DND-41 (cell line): ENCODE data around the gene RELA.

Source experiments
- ATAC-seq: fragments of 200-7000 bp; cut with Tn5 transposase; 3 replicates; pipeline ENCODE4 v1.9.1; 2021; ENCODE audit warnings: low read depth; ENCODE audit not compliant: insufficient read depth
- DNase-seq: peaks from one replicate; pipeline ENCODE4 v3.0.0-alpha.2; 2020
- H2AFZ ChIP-seq: 2 replicates; pipeline ENCODE4 v1.6.0; 2012; ENCODE audit warnings: low read depth, low read length
- H3K27ac ChIP-seq: 2 replicates; pipeline ENCODE4 v1.5.1; 2012; ENCODE audit warnings: low read length, inconsistent platforms
- H3K27me3 ChIP-seq: fragments of 200-600 bp; sonication (generic); 2 replicates; pipeline ENCODE4 v1.6.0; 2012; ENCODE audit warnings: low read length, mild to moderate bottlenecking, inconsistent platforms; ENCODE audit not compliant: insufficient read depth, poor library complexity
- H3K36me3 ChIP-seq: 2 replicates; pipeline ENCODE4 v1.5.1; 2012; ENCODE audit warnings: low read length, inconsistent platforms; ENCODE audit not compliant: insufficient read depth
- H3K4me1 ChIP-seq: 2 replicates; pipeline ENCODE4 v1.5.1; 2012; ENCODE audit warnings: mild to moderate bottlenecking, low read length; ENCODE audit not compliant: insufficient read depth
- H3K4me2 ChIP-seq: 2 replicates; pipeline ENCODE4 v1.6.0; 2012; ENCODE audit warnings: mild to moderate bottlenecking, moderate library complexity, low read length, inconsistent platforms; ENCODE audit not compliant: insufficient read depth
- H3K4me3 ChIP-seq, 2 experiments: fragments of 200-600 bp in 1 of 2; shearing (Covaris generic) in 1 of 2; 2 replicates each; pipeline ENCODE4 v1.5.1; 2012 to 2016; ENCODE audit warnings: inconsistent platforms in 2 of 2, low read length in 2 of 2, mild to moderate bottlenecking in 2 of 2, low read depth in 1 of 2, moderate library complexity in 1 of 2
- H3K79me2 ChIP-seq: 2 replicates; pipeline ENCODE4 v1.6.0; 2012; ENCODE audit warnings: low read length, inconsistent platforms; ENCODE audit not compliant: insufficient read depth
- H3K9ac ChIP-seq: 2 replicates; pipeline ENCODE4 v1.6.0; 2012; ENCODE audit warnings: low read depth, mild to moderate bottlenecking, inconsistent platforms, low read length, moderate library complexity
- H3K9me3 ChIP-seq: 2 replicates; pipeline ENCODE4 v1.5.1; 2012; ENCODE audit warnings: low read length, moderate library complexity, mild to moderate bottlenecking, inconsistent platforms; ENCODE audit not compliant: insufficient read depth, severe bottlenecking
- H4K20me1 ChIP-seq: 2 replicates; pipeline ENCODE4 v1.6.0; 2012; ENCODE audit warnings: low read length; ENCODE audit not compliant: insufficient read depth
- EZH2 ChIP-seq: IDR thresholded peaks from 3 replicates; pipeline ENCODE4 v1.6.1; 2012; ENCODE audit warnings: borderline replicate concordance, low read depth, mild to moderate bottlenecking, moderate library complexity, low read length, inconsistent platforms; ENCODE audit not compliant: severe bottlenecking
- TF ChIP-seq, protein P1 (sequence below): IDR thresholded peaks from 2 replicates; pipeline ENCODE4 v1.5.1; 2012; ENCODE audit warnings: borderline replicate concordance, low read length, moderate library complexity, mild to moderate bottlenecking; ENCODE audit not compliant: poor library complexity, severe bottlenecking; ENCODE audit errors: extremely low read depth

RELA gene

DNA sequence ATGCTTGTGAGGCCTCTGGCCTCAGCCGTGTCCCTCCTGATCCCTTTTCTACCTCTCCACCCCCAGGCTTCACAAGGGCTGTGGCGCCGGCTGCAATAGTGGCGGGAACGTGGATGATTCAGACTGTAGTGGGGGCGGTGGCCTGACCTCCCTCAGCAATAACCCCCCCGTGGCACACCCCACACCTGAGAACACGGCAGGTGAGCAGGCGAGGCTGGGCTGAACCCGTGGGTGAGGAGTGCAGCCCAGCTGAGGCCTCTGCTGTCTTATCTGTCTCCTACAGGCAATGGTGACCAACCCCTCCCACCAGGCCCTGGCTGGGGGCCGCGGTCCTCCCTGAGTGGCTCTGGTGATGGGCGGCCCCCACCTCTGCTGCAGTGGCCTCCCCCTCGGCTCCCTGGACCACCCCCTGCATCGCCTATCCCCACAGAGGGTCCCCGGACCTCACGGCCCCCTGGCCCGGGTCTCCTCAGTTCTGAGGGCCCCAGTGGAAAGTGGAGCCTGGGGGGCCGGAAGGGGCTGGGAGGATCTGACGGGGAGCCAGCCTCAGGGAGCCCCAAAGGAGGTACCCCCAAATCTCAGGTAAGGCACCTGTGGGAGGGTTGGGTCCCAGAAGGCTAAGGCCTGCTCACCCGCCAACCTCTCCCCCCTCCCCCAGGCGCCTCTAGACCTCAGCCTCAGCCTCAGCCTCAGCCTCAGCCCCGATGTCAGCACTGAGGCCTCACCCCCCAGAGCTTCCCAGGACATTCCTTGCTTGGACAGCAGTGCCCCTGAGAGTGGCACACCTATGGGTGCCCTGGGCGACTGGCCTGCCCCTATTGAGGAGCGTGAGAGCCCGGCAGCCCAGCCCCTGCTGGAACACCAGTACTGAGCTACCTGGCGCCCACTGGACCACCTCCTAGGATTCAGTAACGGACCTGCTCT, 26.3 kb downstream of the RELA start:
- peaks cover 43% of the 10 kb centered on the region for H3K4me1 ChIP-seq
- no peak overlapping the region for H3K9ac ChIP-seq
- peaks cover 15% of the 10 kb centered on the region for H4K20me1 ChIP-seq
- H2AFZ ChIP-seq: no peak overlapping the region
- no peak for ATAC-seq
- H3K27me3 ChIP-seq: no peaks in the 10 kb centered on the region
- no peak for TF ChIP-seq EZH2
- TF ChIP-seq, protein P1, sequence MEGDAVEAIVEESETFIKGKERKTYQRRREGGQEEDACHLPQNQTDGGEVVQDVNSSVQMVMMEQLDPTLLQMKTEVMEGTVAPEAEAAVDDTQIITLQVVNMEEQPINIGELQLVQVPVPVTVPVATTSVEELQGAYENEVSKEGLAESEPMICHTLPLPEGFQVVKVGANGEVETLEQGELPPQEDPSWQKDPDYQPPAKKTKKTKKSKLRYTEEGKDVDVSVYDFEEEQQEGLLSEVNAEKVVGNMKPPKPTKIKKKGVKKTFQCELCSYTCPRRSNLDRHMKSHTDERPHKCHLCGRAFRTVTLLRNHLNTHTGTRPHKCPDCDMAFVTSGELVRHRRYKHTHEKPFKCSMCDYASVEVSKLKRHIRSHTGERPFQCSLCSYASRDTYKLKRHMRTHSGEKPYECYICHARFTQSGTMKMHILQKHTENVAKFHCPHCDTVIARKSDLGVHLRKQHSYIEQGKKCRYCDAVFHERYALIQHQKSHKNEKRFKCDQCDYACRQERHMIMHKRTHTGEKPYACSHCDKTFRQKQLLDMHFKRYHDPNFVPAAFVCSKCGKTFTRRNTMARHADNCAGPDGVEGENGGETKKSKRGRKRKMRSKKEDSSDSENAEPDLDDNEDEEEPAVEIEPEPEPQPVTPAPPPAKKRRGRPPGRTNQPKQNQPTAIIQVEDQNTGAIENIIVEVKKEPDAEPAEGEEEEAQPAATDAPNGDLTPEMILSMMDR: no peak
- H3K4me2 ChIP-seq: peak overlapping the region; percentile 87
- no peaks in the 10 kb centered on the region for H3K9me3 ChIP-seq
- DNase-seq: no peak
- no peak overlapping the region for H3K27ac ChIP-seq
- peaks cover 8% of the 10 kb centered on the region for H3K79me2 ChIP-seq
- H3K36me3 ChIP-seq: peaks cover 62% of the 10 kb centered on the region
- H3K4me3 ChIP-seq: no peak overlapping the region

DNA sequence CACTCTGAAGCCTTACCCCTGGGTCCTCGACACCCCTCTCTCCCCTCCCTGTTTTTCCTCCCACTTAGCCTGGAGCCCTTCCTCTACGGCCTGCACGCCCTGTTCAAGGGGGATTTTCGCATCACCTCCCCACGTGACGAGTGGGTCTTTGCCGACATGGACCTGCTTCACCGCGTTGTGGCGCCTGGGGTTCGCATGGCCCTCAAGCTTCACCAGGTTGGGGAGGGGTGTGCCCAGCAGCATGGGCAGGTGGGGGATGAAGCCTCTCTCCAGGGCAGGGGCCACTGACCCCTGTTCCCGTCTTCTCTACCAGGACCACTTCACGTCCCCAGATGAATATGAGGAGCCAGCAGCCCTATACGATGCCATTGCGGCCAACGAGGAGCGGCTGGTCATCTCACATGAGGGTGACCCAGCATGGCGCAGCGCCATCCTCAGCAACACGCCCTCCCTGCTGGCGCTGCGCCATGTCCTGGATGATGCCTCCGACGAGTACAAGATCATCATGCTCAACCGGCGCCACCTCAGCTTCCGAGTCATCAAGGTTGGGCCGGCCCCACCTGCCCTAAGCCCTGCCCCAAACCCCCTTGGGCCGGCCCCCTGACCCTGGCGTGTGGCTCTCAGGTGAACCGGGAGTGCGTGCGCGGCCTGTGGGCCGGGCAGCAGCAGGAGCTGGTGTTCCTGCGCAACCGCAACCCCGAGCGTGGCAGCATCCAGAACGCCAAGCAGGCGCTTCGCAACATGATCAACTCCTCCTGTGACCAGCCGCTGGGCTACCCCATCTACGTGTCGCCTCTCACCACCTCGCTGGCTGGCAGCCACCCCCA, 27.6 kb downstream of the RELA start:
- ATAC-seq (no peak), DNase-seq (no peak)
- no peak overlapping the region for H3K4me3 ChIP-seq
- H2AFZ ChIP-seq: no peak overlapping the region
- peaks cover 18% of the 10 kb centered on the region for H4K20me1 ChIP-seq
- H3K36me3 ChIP-seq: peaks cover 72% of the 10 kb centered on the region
- peaks cover 8% of the 10 kb centered on the region for H3K79me2 ChIP-seq
- peaks cover 40% of the 10 kb centered on the region for H3K4me1 ChIP-seq
- H3K4me2 ChIP-seq: no peak overlapping the region
- no peaks in the 10 kb centered on the region for H3K27me3 ChIP-seq
- H3K27ac ChIP-seq: no peak overlapping the region
- H3K9ac ChIP-seq: no peak overlapping the region
- no peaks in the 10 kb centered on the region for H3K9me3 ChIP-seq
- no peak for TF ChIP-seq EZH2
- TF ChIP-seq, protein P1: no peak

DNA sequence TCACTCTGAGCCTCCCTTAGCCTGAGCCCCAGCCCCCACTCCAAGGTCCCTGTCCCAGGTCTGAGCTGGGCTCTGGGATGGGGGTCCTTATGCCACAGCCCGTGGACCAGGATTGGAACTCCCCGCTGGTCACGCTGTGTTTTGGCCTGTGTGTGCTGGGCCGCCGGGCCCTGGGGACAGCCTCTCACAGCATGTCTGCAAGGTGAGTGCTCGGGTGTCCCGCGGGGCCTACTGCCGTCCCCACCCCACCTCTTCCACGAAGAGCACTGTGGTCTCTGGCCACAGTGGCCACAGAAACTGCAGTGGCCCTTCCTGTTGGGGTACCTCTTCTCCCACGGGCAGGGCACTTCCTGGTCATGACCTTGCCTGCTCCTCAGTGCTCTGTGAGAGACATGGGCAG, 28.3 kb downstream of the RELA start:
- H3K79me2 ChIP-seq: peaks cover 8% of the 10 kb centered on the region
- no peak overlapping the region for H3K4me2 ChIP-seq
- H2AFZ ChIP-seq: no peak overlapping the region
- peaks cover 33% of the 10 kb centered on the region for H3K4me1 ChIP-seq
- ATAC-seq (no peak), DNase-seq (no peak)
- H3K27ac ChIP-seq: no peak overlapping the region
- H3K4me3 ChIP-seq: no peak overlapping the region
- peaks cover 73% of the 10 kb centered on the region for H3K36me3 ChIP-seq
- TF ChIP-seq EZH2: no peak
- TF ChIP-seq, protein P1: no peak
- H3K27me3 ChIP-seq: no peaks in the 10 kb centered on the region
- no peaks in the 10 kb centered on the region for H3K9me3 ChIP-seq
- H4K20me1 ChIP-seq: peaks cover 19% of the 10 kb centered on the region
- H3K9ac ChIP-seq: no peak overlapping the region
